AG04449 (cell line): Measurements from ENCODE around the gene ASIC1.
A peak's percentile ranks its signal among the peaks of the same experiment; 100 is the strongest.

Source experiments
- CTCF ChIA-PET: fragments of 350-600 bp; formaldehyde crosslinking; extraction: SDS; loops from one replicate; lab custom pipeline; 2021; ENCODE audit warnings: antibody characterized with exemption; lab: Yijun Ruan, JAX
- POLR2A ChIA-PET: fragments of 400-600, 350-600 bp; formaldehyde crosslinking; extraction: SDS; loops from one replicate; lab custom pipeline; 2020; ENCODE audit warnings: antibody characterized with exemption, inconsistent platforms; lab: Yijun Ruan, JAX
- DNase-seq: peaks from one replicate; pipeline ENCODE4 v3.0.0-alpha.2; 2010; ENCODE audit warnings: low read depth, low spot score
- H3K4me3 ChIP-seq: 2 replicates; pipeline ENCODE4 v1.5.1; 2011; ENCODE audit warnings: low read depth, mild to moderate bottlenecking, control low read depth, low read length
- CTCF ChIP-seq: IDR thresholded peaks from one replicate; pipeline ENCODE4 v1.5.1; 2011; ENCODE audit warnings: mild to moderate bottlenecking, moderate library complexity, low read length, control low read depth, inconsistent platforms; ENCODE audit not compliant: insufficient read depth; ENCODE audit errors: missing control alignments

The ASIC1 gene

GRCh38 chr12:50127546-50127945 lies 70.2 kb downstream of the ASIC1 start:
- CTCF ChIA-PET: interaction anchor here (1.0 kb wide), 2 partner anchors 17 to 40 kb away, joined by 3 to 5 read pairs; no protein-coding TSS in a partner anchor

GRCh38 chr12:50129290-50129689 lies 71.9 kb downstream of the ASIC1 start:
- no peak for DNase-seq
- TF ChIP-seq CTCF: no peak
- CTCF ChIA-PET: interaction anchor here (0.7 to 2.3 kb wide), 8 partner anchors 13 to 185 kb away, joined by 3 to 14 read pairs (median 6); partner anchors contain the start of genes CERS5 and COX14
- POLR2A ChIA-PET: interaction anchor here (2.0 kb wide), 1 partner anchor 17 kb away, joined by 7 read pairs; the partner anchor contains the start of gene COX14
- H3K4me3 ChIP-seq: no peak overlapping the region

More at GRCh38 chr12:50127546-50127945, 70.2 kb downstream of the ASIC1 start:
- no peak for DNase-seq
- TF ChIP-seq CTCF: no peak
- H3K4me3 ChIP-seq: no peak overlapping the region
- POLR2A ChIA-PET: interaction anchor here (1.0 kb wide), 1 partner anchor 16 kb away, joined by 3 read pairs; the partner anchor contains the start of gene COX14

- peak; percentile 20 for TF ChIP-seq CTCF
- POLR2A ChIA-PET: no interaction called here
- H3K4me3 ChIP-seq: no peak overlapping the region
- DNase-seq: no peak
- CTCF ChIA-PET: interaction anchor here (0.6 to 2.6 kb wide), 20 partner anchors 8 to 183 kb away, joined by 3 to 14 read pairs (median 3); partner anchors contain the start of genes CERS5 and COX14
These were observed 75.2 kb downstream of the ASIC1 start for GRCh38 chr12:50132505-50133135.
